Activated naive CD4-positive, alpha-beta T cell treated with anti-CD3 and anti-CD28 coated beads, Interleukin-2, amount 50 U/mL, for 24 hours (primary cell): ENCODE data around the gene CATSPERE.

Experiments used
- H3K27ac Mint-ChIP-seq: one replicate; pipeline ENCODE4 v1.8.0; 2021; ENCODE audit warnings: mild to moderate bottlenecking, mixed read lengths
- H3K27me3 Mint-ChIP-seq: one replicate; pipeline ENCODE4 v1.8.0; 2021; ENCODE audit warnings: mixed read lengths
- H3K36me3 Mint-ChIP-seq: one replicate; pipeline ENCODE4 v1.8.0; 2021; ENCODE audit warnings: mixed read lengths
- H3K4me1 Mint-ChIP-seq: one replicate; pipeline ENCODE4 v1.8.0; 2021; ENCODE audit warnings: mixed read lengths
- H3K4me3 Mint-ChIP-seq: one replicate; pipeline ENCODE4 v1.8.0; 2021; ENCODE audit warnings: mild to moderate bottlenecking, mixed read lengths
- H3K9me3 Mint-ChIP-seq: one replicate; pipeline ENCODE4 v1.8.0; 2021; ENCODE audit warnings: mixed read lengths

The CATSPERE gene

DNA sequence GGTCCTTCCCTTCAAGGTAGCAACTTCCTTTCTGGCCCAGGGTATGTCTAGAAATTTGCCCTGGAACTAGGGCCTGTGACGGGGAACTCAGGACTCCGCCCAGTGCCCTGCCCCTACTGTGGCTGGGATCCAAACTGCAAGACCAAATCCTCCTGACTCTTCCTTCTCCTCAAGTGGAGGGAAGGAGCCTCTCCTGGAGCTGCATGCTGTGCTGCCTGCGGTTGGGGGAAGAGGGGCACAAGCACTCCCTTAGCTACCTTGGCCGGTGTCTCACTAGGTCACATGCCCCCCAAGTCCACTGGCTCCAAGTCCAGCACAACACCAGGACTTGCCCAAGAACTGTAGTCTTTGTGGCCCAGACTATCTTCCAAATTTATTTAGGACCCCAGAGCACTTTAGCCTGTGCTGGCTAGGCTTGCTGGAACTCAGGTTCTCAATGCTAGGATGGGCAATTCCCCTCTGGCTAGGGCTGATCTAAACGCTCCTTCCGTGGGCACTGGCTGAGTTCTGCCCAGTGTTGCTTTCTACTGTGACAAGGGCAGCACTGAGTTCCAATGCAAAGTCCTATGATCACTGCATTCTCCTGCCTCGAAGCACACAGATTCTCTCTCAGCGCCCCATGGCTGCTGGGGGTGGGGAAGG is 21.6 kb upstream of the CATSPERE start:
- no peak overlapping the region for H3K27ac Mint-ChIP-seq
- no peaks in the 10 kb centered on the region for H3K27me3 Mint-ChIP-seq
- H3K4me3 Mint-ChIP-seq: no peak overlapping the region
- H3K9me3 Mint-ChIP-seq: no peaks in the 10 kb centered on the region
- peaks cover 68% of the 10 kb centered on the region for H3K4me1 Mint-ChIP-seq
- H3K36me3 Mint-ChIP-seq: peaks cover 10% of the 10 kb centered on the region

DNA sequence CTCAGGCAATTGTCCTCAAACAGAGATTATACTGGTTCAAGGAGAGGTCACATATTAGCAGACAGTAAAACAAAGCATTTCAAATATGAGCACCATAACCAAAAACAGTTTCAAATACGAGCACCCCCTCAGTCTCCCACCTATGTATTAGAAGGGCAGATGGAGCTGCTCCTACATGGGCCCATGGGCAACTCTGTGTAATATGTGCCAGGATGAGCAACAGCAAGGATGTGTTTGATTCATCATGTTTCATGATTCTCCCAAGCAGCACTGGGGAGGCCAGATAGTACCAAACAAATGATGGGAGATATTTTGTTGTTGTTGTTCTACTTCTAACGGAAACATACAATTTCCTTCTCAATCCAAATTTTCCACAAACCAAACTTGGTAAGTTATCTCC is 18.2 kb upstream of the CATSPERE start:
- H3K9me3 Mint-ChIP-seq: no peaks in the 10 kb centered on the region
- H3K4me1 Mint-ChIP-seq: peaks cover 72% of the 10 kb centered on the region
- peaks cover 5% of the 10 kb centered on the region for H3K36me3 Mint-ChIP-seq
- H3K27me3 Mint-ChIP-seq: no peaks in the 10 kb centered on the region
- no peak overlapping the region for H3K27ac Mint-ChIP-seq
- H3K4me3 Mint-ChIP-seq: no peak overlapping the region

DNA sequence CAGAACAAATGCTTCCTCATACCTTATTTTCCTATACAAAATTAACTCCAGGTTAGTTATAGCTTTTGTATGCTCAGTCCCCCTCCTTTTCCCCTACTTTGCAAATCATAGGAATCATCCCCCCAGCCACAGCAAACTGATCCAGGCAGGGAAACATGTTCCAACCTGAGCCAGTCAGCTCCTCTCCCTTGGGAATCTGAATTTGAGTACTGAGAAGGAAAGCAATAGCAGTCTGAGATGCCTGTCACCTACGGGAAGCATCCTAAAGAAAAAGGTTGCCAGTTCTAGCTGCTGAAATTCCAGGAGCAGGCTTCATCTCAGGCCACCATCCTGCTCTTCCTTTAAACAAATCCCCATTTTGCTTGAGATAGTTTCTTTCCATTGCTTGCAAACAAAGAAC is 16.2 kb upstream of the CATSPERE start:
- Mint-ChIP-seq H3K9me3 (no peaks in the 10 kb centered on the region), H3K27ac (no peak overlapping the region), H3K27me3 (no peaks in the 10 kb centered on the region), H3K36me3 (peaks cover 13% of the 10 kb centered on the region), H3K4me1 (peaks cover 77% of the 10 kb centered on the region), H3K4me3 (peak overlapping the region; percentile 24)

DNA sequence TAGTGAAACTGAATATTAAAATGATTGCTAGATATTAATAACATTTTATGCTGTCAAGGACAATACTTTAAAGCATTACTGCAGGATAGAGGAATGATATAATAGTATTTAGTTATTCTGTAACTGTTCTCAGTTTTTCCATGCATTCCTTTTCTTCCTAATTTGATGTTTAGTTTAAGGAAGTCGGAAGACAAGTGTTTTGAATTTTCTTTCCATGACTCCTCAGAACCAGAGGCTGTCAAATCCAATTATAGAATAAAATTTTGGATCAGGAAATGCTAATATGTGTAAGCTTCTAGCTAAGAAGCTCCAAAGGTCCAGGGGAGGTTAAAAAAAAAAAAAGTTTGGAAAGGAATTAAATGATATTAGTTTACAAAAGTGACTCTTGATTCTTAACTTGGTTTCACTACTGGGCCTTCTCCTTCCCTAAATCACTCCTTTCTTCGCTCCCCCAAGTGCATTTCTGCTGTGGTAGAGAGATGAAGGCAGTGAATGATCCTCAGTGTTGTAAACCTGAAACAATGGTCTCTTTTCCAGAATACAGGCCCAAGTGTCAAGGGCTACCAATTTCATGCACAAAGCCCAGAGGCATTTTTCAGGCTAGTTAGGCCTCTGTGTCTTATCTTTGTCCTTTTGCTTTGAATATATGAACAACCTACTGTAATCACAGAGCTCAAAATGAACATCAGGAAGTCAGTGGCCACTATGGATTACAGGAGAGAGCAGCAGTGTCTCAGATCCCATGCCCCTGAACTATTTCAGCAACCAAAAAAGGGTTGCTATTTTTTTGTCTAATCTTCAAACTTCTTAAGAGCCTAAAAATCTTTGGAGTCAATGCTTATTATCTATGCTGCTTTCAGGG is 15.5 kb upstream of the CATSPERE start:
- Mint-ChIP-seq H3K36me3 (peaks cover 16% of the 10 kb centered on the region), H3K4me1 (peaks cover 80% of the 10 kb centered on the region), H3K9me3 (no peaks in the 10 kb centered on the region), H3K27ac (peak overlapping the region; percentile 68), H3K4me3 (peak overlapping the region; percentile 61), H3K27me3 (no peaks in the 10 kb centered on the region)

DNA sequence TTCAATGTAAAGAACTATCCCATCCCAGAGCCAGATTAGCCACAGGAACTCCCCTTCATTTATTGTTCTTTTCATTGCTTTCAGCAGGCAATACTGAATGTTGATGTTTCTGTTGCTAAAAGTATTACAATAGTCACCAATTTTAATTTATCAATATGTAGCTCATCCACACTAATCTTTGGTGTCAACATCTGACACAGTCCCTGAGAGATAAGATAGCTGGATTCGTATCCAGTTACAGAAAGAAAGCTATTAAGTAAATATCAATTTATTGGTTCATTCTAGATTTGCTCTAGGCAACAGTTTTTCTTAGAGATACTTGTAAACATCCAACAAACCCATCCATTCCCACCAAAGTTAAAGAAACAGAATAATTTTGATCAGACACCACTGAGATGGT is 14.0 kb upstream of the CATSPERE start:
- Mint-ChIP-seq H3K9me3 (peaks cover 1% of the 10 kb centered on the region), H3K36me3 (peaks cover 16% of the 10 kb centered on the region), H3K27me3 (no peaks in the 10 kb centered on the region), H3K27ac (no peak overlapping the region), H3K4me3 (peak overlapping the region; percentile 60), H3K4me1 (peaks cover 83% of the 10 kb centered on the region)

DNA sequence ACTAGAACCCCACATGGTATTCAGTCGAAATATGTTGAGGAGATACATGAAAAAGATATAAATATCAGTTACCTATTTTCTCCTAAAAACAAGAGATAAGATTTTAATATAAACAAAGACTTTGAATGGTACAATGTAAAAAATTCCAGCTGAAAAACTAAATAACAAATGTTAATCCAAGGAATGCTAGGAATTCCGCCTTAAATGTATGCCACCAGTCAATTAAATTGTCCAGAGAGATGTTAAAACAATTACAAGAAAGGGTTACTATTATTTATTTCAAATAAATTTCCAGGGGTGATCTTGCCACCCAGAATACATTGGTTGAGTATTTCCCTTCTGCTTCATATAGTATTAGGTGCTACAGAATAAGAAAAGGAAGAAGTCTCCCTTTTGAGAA is 13.5 kb upstream of the CATSPERE start:
- no peaks in the 10 kb centered on the region for H3K27me3 Mint-ChIP-seq
- peaks cover 5% of the 10 kb centered on the region for H3K9me3 Mint-ChIP-seq
- H3K4me3 Mint-ChIP-seq: peak overlapping the region; percentile 60
- no peak overlapping the region for H3K27ac Mint-ChIP-seq
- H3K36me3 Mint-ChIP-seq: peaks cover 18% of the 10 kb centered on the region
- peaks cover 82% of the 10 kb centered on the region for H3K4me1 Mint-ChIP-seq

DNA sequence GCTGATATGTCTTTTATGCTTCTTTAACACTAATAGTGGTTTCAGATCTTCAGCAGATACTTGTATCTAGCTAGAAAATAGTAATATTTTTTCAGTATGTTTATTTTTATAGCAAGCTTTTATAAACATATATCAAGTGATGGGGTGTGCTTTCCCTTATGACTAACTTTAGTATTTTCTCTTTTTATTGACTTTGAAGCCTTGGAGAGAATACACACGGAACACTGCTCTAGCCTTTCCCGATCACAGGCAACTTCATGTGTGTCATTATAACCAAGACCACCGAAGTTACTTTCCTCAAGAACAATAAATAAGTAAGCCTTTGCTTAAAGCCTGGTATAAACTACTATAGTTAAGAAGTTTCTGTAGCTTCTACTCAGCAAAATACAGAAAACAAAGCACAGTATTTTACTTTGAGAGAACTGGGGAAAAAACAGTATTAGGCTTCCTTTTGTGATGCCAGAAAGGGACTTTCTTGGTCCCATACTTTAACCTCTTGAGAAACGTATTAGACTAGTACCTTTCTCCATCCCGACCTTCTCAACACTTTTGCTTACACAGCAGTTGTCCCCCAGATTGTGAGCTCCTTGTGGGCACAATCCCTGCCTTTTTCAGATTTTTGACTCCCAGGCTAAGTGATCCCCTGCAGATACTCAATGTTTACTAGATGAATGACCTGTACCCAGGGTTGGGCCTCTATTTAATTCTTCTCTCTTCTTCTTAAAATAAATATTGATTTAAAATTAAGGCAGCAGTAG is 12.6 kb upstream of the CATSPERE start:
- Mint-ChIP-seq H3K27me3 (no peaks in the 10 kb centered on the region), H3K36me3 (peaks cover 18% of the 10 kb centered on the region), H3K4me3 (peak overlapping the region; percentile 59), H3K9me3 (peaks cover 5% of the 10 kb centered on the region), H3K4me1 (peaks cover 78% of the 10 kb centered on the region), H3K27ac (peak overlapping the region; percentile 84)

DNA sequence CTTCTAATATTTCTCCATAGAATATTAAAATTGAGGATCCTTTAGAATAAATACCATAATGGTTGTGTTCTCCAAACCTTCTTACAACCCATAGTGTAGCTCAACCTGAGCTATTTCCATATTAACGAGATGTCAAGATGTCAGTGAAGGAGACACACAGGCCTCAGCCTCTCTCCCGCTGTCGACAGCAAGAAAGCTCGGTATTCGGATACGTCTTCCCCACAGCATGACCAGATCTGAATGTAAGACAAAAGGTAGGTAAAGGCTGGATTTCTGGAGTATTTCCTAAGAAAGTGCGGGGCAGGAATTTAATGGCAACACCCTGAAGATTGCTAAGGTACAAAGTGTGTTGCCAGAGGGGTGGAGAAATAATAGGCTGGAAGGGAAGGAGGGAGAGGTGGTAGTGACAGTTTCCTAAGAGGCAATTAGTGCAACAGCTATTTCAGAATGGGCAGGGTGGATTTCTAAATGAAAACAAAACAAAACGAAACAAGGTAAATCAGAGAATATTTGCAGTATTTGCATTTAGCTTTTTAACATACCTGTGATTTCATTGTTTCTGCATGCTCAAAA is 11.1 kb upstream of the CATSPERE start:
- Mint-ChIP-seq H3K9me3 (peaks cover 5% of the 10 kb centered on the region), H3K4me3 (peak overlapping the region; percentile 99), H3K27me3 (no peaks in the 10 kb centered on the region), H3K4me1 (peaks cover 69% of the 10 kb centered on the region), H3K36me3 (peaks cover 17% of the 10 kb centered on the region), H3K27ac (peak overlapping the region; percentile 99)

DNA sequence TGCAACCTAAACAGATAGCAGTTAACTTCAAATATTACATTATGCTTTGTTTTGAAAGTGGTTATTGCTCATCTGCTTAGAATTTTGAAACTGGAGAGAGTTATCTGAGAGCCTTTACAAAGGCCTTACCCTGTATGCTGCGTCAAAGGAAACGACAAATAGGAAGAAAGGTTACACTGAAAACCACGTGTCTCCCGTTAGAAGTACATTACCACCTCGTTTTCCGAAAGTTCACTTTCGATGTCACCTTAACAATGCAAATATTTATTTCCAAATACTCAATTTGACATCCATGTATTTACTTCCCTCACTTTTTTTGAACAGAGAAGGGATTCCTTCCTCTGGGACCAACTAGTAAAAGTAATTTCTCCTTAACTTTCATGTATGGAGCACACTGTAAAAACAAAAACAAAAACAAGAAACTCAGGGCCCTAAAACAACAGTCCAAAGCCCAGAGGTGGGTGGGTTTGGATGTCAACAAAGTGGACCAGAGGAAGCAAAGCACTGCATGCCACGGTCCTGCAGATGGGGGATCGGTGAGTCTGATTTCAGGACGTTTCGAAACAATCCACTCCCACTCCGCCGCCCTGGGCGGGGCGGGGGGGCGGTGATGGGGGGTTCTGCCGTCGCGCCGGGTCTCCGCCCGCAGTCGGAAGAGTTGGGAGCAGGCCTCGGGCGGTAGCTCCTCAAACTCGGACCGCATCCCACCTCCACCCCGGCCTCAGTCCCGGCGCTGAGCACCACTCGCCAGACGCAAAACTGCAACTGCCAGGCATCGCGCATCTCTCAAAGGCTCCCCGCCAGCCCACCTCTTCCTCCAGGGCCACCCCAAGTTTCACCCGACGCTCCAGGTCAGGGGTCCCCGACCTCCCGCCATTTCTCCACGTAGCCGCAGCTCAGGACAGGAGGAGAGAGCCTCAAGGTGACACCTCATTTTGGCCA is 10.2 kb upstream of the CATSPERE start:
- Mint-ChIP-seq H3K9me3 (peaks cover 5% of the 10 kb centered on the region), H3K4me1 (peaks cover 61% of the 10 kb centered on the region)

DNA sequence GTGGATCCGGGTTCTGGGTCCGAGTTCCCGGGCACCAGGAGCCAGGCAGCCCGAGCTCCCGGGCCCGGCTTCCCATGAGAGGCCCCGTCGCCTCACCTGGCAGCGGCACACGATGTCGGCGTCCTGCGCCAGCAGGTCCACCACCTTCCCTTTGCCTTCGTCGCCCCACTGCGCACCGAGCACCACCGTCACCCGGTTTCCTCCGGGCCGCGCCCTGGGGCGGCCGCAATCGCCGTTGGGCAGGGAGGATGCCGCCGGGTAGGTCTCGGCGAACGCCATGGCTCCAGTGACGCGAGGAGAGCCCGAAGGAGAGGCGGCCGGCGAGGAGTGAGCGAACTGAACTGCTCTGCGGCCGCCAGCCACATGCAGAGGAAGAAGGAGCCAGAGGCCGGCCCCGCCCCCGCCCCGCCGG is 9.5 kb upstream of the CATSPERE start, which contains the start of gene ADSS2:
Gene ADSS2 (minus strand): TSS at position 371 of the 412 bp plus-strand sequence. CDS start 92 bp downstream, at position 279.
- H3K4me3 Mint-ChIP-seq: peak within 1 kb of the TSS; percentile 99
- H3K9me3 Mint-ChIP-seq: peaks cover 5% of the 10 kb centered on the region
- H3K27ac Mint-ChIP-seq: peak within 1 kb of the TSS; percentile 99
- no peaks in the 10 kb centered on the region for H3K27me3 Mint-ChIP-seq
- peaks cover 54% of the 10 kb centered on the region for H3K4me1 Mint-ChIP-seq
- H3K36me3 Mint-ChIP-seq: peaks cover 14% of the 10 kb centered on the region

More for the DNA sequence above, 10.2 kb upstream of the CATSPERE start:
- Mint-ChIP-seq H3K27me3 (no peaks in the 10 kb centered on the region), H3K4me3 (peak overlapping the region; percentile 99), H3K27ac (peak overlapping the region; percentile 99), H3K36me3 (peaks cover 17% of the 10 kb centered on the region)

DNA sequence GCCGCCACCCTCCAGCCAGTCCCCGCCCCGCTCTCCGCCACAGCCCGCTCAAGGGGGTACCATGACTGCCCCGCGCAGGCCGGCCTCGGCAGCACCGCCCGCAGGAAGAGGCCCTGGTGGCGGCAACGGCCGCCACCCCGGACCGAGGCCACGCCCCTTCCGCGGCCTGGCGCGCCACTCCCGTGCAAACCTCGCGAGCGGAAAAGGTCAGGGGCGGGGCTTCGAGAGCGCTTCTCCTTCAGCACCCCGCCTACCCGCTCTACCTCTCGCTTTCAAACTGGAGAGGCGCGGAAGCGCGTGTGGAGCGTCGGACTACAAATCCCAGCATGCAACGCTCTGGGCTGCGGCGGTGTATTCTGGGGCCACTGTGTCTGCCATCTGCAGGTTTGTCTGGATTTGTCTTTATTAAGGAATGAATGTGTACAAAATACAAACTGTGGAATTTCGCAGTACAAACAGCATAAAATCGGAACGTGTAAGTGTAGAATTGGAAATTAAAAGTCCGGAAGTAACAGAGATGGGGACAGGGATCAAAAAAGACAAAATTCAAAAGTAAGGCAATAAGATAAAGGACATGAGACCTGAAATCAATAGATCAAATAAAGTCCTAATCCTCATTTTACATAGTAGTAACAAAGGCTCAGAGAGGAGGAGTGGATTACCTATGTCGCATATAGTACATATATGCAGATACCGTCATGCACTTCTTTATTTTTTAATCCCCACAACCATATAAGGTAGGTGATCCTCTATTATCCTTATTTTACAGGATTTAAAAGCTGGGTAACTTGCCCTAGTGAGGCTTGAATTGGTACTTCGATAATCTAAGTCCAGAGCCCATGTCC is 8.9 kb upstream of the CATSPERE start:
- Mint-ChIP-seq H3K36me3 (peaks cover 14% of the 10 kb centered on the region), H3K27me3 (no peaks in the 10 kb centered on the region), H3K4me1 (peaks cover 48% of the 10 kb centered on the region), H3K4me3 (peak overlapping the region; percentile 99), H3K9me3 (peaks cover 5% of the 10 kb centered on the region), H3K27ac (peak overlapping the region; percentile 97)

DNA sequence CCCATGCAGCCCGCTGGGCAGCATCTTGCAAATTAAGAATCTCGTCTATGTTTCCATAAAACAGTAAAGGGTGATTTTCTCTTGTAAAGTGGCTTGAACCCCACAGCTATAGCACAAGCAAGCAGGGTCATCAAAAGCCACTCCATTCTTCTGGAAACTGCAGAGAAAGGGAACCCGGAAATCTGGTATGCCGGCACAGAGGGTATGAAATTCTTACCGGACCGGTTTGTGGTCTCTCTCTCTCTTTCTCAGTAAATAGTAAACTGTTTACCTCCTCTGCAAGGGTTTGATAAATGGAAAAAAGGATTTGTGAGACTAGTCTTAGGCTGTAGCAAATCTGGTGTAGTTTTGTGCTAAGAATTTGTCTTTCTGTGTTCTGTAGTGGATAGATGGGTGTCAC is 6.7 kb upstream of the CATSPERE start:
- Mint-ChIP-seq H3K36me3 (peaks cover 11% of the 10 kb centered on the region), H3K4me1 (peaks cover 25% of the 10 kb centered on the region), H3K4me3 (no peak overlapping the region), H3K27ac (no peak overlapping the region), H3K27me3 (no peaks in the 10 kb centered on the region), H3K9me3 (peaks cover 5% of the 10 kb centered on the region)

DNA sequence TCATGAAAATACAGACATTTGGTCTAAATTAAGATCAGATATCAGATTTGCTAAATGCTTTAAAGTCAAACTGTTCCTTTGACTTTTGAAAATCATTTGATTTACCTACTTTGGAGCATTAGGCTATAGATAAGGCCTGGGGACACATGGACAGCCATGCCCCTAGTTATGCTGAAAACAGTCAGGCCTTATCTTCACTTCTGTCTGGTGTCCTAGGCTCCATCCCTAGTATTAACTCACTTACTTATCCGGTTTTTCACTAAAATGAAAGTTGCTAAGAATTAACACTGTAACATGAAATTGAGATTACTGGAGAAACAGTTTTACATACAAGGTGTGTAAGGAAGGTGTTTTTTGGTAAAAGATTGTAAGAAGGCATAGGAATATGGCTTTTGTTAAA is 4.5 kb upstream of the CATSPERE start:
- peaks cover 10% of the 10 kb centered on the region for H3K9me3 Mint-ChIP-seq
- H3K36me3 Mint-ChIP-seq: peaks cover 7% of the 10 kb centered on the region
- no peak overlapping the region for H3K27ac Mint-ChIP-seq
- no peak overlapping the region for H3K4me3 Mint-ChIP-seq
- H3K27me3 Mint-ChIP-seq: no peaks in the 10 kb centered on the region
- H3K4me1 Mint-ChIP-seq: peaks cover 20% of the 10 kb centered on the region

DNA sequence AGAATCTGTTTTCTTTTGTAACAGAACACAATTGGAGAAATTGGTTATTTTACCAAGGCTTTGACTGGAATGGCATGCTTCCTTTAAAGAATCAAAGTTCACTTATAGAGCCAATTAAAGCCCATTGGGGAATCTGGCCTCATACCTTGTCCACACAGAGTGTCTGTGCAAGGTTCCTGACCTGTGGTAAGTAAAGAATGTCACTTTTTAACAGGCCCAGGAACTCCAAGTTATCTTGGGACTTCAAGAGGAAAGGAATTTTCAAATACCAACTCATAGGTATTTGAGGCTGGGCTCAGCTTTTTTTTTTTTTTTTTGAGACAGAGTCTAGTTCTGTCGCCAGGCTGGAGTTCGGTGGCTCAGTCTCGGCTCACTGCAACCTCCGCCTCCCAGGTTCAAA is 2.3 kb upstream of the CATSPERE start:
- no peak overlapping the region for H3K27ac Mint-ChIP-seq
- H3K4me3 Mint-ChIP-seq: no peak overlapping the region
- H3K4me1 Mint-ChIP-seq: peaks cover 10% of the 10 kb centered on the region
- no peaks in the 10 kb centered on the region for H3K27me3 Mint-ChIP-seq
- peaks cover 5% of the 10 kb centered on the region for H3K36me3 Mint-ChIP-seq
- peaks cover 5% of the 10 kb centered on the region for H3K9me3 Mint-ChIP-seq
